ENCODE data around the gene TMEM119. TPM values are rescaled to one million over a fixed set of nuclear protein-coding genes. Genes with fewer than 3 reads are reported as not detected.

TMEM119 gene
- total and polyA plus RNA-seq, 12 donors: 0.57 to 6.9 (median 2.0) TPM

GRCh38 chr12:108644811-108645120, 46.9 kb upstream of the TMEM119 start:
- Histone ChIP-seq H3K9me3 (no peaks in the 10 kb centered on the region), H3K4me1 (peaks cover 5 to 92% (median 55%) of the 10 kb centered on the region in 9 donors), H3K36me3 (peaks cover 0 to 58% (median 12%) of the 10 kb centered on the region in 9 donors), H3K27me3 (no peaks in the 10 kb centered on the region), H3K4me3 (no peak overlapping the region), H3K27ac (peak overlapping the region in 8 of 10 donors; percentile 47 to 82 (median 62))
- WGBS, 2 donors: 97 to 99% methylated on average over 7 of the region's 7 CpGs
- DNase-seq: no peak
- TF ChIP-seq CTCF (IDR thresholded peaks at IDR 0.05): no peak
- intact Hi-C loops (cut with DNase I): no loop called here
- no peak for ATAC-seq

- 44 to 51% methylated on average over 18 of the region's 18 CpGs for WGBS, 2 donors
- no peak for DNase-seq
- Histone ChIP-seq H3K27ac (peak overlapping the region in 9 of 10 donors; percentile 47 to 82 (median 63)), H3K4me3 (no peak overlapping the region), H3K9me3 (no peaks in the 10 kb centered on the region), H3K36me3 (peaks cover 0 to 52% (median 11%) of the 10 kb centered on the region in 9 donors), H3K4me1 (peaks cover 5 to 87% (median 49%) of the 10 kb centered on the region in 9 donors), H3K27me3 (no peaks in the 10 kb centered on the region)
- intact Hi-C loops (cut with DNase I): no loop called here
- peak in 7 of 8 donors; percentile 21 to 79 (median 47) for ATAC-seq
- TF ChIP-seq CTCF (IDR thresholded peaks at IDR 0.05): no peak
Observed at GRCh38 chr12:108643941-108644810, 46.3 kb upstream of the TMEM119 start.

- intact Hi-C loops (cut with DNase I): no loop called here
- peak overlapping the region in 9 of 10 donors; percentile 47 to 82 (median 63) for H3K27ac ChIP-seq
- DNase-seq: no peak
- no peak overlapping the region for H3K4me3 ChIP-seq
- no peaks in the 10 kb centered on the region for H3K27me3 ChIP-seq
- no peaks in the 10 kb centered on the region for H3K9me3 ChIP-seq
- WGBS, 2 donors: 95 to 100% methylated on average over 1 of the region's 1 CpG
- no peak for ATAC-seq
- H3K36me3 ChIP-seq: peaks cover 0 to 41% (median 5%) of the 10 kb centered on the region in 9 donors
- no peak for TF ChIP-seq CTCF (IDR thresholded peaks at IDR 0.05)
- peaks cover 12 to 87% (median 59%) of the 10 kb centered on the region in 9 donors for H3K4me1 ChIP-seq
Observed at GRCh38 chr12:108642899-108643654, 45.2 kb upstream of the TMEM119 start.

- no peak overlapping the region for H3K4me3 ChIP-seq
- H3K27ac ChIP-seq: peak overlapping the region in 5 of 10 donors; percentile 32 to 73 (median 61)
- H3K27me3 ChIP-seq: no peaks in the 10 kb centered on the region
- intact Hi-C loops (cut with DNase I): no loop called here
- ATAC-seq: peak in 1 of 8 donors; percentile 1
- H3K4me1 ChIP-seq: peaks cover 13 to 87% (median 62%) of the 10 kb centered on the region in 9 donors
- 73 to 74% methylated on average over 16 of the region's 16 CpGs for WGBS, 2 donors
- no peak for DNase-seq
- peaks cover 0 to 34% (median 0%) of the 10 kb centered on the region in 9 donors for H3K36me3 ChIP-seq
- H3K9me3 ChIP-seq: no peaks in the 10 kb centered on the region
- TF ChIP-seq CTCF (IDR thresholded peaks at IDR 0.05): no peak
Observed at GRCh38 chr12:108642269-108642870, 44.5 kb upstream of the TMEM119 start.
